MM.1S (cell line): ENCODE data around the gene SDR9C7.

ENCODE experiments used
- EZH2 ChIP-seq: fragments of 300-600 bp; sonication (generic); optimal IDR thresholded peaks from 2 replicates; pipeline ENCODE3; 2017; ENCODE audit warnings: low read depth, mild to moderate bottlenecking, antibody characterized with exemption, low read length, mixed read lengths
- EZH2phosphoT487 ChIP-seq: fragments of 300-600 bp; sonication (generic); IDR thresholded peaks from 2 replicates; pipeline ENCODE4 v1.6.1; 2018; ENCODE audit warnings: antibody characterized with exemption, low read length
- TF ChIP-seq, protein P1 (sequence below): fragments of 300-600 bp; sonication (generic); IDR thresholded peaks from 2 replicates; pipeline ENCODE4 v1.5.1; 2016; ENCODE audit warnings: antibody characterized with exemption, low read length, mixed read lengths

DNA sequence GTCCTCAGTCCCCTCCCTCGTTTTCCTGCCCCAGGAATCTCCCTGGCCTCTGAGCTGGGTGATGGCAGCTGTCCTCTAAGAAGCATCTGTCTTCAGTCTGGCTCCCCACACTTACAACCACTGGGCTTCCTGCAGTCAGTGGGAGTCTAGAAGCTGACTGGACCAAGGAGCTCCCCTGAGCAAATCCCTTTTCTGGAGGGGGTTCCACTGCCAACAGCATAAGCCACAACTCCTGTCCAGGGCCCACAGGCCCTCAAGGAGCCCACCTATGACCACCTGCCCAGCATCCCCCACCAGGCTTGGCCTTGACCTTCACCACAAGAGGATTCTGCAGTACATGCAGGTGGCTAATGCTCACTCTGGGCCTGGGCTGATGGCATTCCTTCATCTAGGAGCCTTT lies 19.1 kb upstream of the SDR9C7 start:
- TF ChIP-seq, protein P1, sequence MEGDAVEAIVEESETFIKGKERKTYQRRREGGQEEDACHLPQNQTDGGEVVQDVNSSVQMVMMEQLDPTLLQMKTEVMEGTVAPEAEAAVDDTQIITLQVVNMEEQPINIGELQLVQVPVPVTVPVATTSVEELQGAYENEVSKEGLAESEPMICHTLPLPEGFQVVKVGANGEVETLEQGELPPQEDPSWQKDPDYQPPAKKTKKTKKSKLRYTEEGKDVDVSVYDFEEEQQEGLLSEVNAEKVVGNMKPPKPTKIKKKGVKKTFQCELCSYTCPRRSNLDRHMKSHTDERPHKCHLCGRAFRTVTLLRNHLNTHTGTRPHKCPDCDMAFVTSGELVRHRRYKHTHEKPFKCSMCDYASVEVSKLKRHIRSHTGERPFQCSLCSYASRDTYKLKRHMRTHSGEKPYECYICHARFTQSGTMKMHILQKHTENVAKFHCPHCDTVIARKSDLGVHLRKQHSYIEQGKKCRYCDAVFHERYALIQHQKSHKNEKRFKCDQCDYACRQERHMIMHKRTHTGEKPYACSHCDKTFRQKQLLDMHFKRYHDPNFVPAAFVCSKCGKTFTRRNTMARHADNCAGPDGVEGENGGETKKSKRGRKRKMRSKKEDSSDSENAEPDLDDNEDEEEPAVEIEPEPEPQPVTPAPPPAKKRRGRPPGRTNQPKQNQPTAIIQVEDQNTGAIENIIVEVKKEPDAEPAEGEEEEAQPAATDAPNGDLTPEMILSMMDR, result no peak
- TF ChIP-seq EZH2 (no peak), EZH2phosphoT487 (no peak)
